ENCODE measurements around the gene CCDC110. TPM values are rescaled to one million over a fixed set of nuclear protein-coding genes. Genes with fewer than 3 reads are reported as not detected.
A peak's percentile ranks its signal among the peaks of the same experiment; 100 is the strongest.

The CCDC110 gene
- total RNA-seq, 1 donor from 2014 or later = 0.60 TPM

DNA sequence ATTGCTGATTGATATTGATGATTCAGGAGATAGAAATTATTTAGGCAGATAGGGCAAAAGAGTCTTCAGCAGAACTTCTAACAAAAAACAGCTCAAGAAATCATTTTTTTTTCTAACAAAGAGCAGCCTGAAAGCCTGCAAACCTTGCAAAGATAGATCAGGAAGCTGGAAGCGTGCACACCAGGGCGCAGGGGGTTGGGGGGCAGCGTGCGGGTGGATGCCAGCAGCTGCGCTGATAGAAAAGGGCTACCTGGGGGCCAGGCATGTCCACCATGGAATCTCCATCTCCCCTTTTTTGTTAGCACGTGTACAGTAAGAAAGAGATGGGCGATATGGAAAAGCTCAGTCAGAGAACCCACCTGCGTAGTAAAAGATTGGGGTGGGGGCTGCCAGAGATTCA, 1.7 kb upstream of the CCDC110 start:
- DNase-seq (ENCODE audit: low read depth in 2 of 2) = no peak

DNA sequence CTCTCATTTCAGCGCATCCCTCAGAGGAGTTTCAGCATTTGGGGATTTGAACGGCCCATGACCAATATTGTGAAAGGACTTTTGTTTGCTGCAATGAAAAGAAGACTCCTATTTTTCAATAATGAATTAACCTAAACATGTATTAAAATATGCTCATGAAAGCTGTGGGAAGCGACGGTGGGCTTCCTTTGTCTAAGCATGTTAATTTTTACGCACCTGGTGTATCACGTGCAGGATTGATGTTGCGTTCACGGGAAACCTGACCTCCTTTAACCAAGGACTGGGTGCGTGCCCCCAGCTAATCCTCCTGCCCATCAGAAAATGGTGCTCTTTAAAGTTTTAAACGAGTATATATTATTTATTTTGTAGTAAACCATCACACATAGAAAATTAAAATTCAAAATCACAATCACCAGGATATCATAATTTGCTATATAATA, 590 bp upstream of the CCDC110 start:
- DNase-seq (ENCODE audit: low read depth in 2 of 2) = no peak

DNA sequence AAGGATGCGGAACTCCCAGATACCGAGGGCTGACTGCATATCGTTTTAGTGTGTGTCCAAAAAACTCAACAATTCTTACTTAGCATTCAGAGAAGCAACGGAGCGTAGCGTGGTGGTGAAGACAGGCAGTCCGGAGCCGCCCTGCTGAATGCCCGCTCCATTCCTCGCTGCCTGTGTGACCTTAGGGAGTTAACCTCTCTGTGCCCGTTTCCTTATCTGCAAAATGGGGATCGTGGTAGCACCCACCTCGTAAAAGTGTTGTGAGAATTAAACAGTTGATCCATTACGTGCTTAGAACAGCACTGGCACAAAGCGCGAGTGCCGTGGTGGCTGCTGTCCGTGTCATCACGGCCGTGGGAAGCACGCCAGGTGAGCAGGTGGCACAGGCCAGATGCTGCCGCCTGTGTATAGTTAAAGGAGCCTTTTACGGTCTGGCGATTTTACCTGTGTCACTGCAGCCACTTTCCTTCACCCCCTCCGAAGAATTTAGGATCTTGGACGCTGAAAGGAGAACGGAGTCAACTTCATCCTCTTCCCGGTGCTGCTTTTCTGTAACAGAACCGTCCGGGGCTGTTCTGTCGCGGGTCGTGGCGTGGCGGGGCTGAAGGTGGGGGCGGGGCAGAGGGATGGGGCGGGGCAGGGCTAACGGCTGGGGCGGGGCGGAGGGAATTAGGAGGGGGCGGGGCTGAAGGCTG, 885 bp downstream of the CCDC110 start:
- DNase-seq (ENCODE audit: low read depth in 2 of 2) = peak; percentile 14 to 54

DNA sequence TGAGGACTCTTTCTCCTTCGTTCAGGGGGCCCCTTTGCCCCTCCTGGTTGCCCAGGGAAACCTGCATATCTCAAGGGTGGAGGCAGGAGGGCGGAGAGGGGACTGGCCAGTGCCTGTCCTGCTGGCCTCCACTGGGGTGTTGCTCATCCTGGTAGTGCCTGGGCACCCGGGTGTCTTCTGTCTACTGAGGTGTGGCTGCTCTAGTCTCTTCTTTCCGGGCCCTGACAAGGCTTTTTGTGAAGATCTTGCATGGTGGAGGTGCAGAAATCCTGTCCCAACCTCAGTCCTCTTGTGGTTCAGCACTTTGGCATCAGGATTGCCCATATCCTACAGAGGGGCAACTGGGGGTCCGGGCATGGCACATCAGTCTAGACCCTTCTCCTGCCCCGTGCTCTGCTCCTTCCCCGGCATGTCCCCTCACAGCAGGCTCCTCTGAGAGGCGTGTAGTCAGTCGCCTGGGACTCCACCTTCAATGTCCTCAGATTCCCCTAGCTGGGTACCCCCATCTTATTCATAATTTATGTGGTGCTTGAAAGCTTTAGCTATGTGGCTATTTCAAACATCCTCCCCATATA, 1.9 kb downstream of the CCDC110 start:
- no peak for DNase-seq (ENCODE audit: low read depth in 2 of 2)

DNA sequence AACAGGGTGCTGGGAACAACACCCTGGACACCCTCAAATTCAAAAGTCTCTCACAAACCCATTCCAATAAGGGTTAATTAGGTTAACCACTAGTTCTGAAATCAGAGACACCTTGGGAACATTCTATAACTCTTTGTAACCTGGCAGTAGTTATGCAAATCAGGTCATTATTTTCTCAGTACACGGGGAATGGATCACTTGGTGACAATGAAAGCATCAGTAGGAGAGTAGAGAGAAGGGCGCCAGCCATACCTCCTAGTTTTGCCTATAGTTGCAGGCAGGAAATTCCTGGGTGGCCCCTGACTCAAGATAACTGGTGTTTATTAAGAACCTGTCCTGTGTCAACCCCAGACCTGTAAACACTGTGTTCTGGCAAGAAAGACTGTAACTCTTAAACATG, 2.5 kb downstream of the CCDC110 start:
- DNase-seq (ENCODE audit: low read depth in 2 of 2) = no peak

DNA sequence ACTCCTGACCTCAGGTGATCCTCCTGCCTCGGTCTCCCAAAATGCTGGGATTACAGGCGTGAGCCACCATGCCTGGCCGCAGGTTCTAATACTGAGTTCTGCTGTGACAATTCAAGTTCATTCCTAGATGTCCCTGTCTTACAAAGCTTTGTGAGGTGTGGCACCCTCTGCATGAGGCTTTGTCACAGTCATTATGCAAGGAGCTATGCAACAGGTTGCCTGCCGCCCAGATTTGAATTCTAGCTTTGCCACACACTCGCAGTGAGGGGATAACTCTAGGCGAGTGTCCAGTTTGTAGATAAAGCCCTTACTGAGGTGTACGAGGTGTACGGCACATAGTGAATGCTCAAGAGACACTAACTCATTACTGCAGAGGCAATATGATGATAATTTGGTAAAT, 3.5 kb downstream of the CCDC110 start:
- no peak for DNase-seq (ENCODE audit: low read depth in 2 of 2)

DNA sequence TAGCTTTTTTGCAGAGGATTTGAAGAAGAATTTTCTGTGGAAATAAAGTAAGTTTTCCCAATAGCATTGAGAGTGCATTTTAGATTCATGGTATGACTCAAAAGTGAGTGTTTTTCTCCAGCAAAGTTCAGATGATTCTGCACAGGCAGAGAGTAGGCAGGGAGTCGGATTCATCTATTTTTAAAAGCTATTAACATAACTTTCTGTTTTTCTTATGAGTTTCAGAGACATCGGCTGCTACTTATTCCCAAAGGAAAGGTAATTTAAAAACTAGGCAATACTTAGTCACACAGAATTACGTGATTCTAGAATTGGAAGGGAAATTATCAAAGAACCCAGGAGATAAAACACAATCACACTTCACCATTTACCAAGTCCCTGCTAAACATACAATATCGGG, 4.4 kb downstream of the CCDC110 start:
- DNase-seq (ENCODE audit: low read depth in 2 of 2) = no peak

DNA sequence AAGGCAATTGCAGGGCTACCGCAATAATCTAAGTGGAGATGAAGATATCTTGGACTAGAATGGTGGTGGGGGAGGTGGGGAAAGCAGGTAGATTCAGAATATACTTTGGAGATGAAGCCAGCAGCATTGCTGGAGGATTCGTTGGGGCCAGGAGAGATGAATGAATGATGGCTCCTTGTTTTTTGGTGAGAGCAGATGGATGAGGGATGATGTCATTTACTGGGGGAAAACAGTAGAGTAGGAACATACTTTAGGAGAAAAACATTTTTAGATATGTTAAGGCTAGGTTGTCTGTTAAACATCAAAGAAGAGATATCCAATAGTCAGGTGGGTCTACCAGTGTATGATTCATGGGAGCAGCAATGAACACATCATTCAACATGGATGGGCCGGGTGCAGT, 5.8 kb downstream of the CCDC110 start:
- no peak for DNase-seq (ENCODE audit: low read depth in 2 of 2)

DNA sequence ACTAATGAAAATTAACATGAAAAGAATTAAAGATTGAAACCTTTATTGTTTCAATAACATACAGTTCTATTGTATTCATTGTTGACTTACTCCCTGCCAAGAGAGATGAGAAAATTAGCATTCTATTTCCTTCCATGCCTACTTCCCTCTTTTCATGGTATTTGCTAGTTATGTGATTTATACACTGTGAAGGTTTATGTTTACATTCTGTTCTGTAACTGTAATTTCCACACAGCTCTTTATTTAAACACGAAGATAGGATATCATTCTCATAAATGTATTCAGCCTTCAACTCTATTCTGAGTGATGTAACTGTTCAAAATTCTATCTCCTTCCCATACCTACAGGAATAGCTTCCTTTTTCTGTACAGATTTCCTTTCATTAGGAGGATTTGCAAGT, 6.6 kb downstream of the CCDC110 start:
- DNase-seq (ENCODE audit: low read depth in 2 of 2) = peak in 1 of 2 donors; percentile 65

DNA sequence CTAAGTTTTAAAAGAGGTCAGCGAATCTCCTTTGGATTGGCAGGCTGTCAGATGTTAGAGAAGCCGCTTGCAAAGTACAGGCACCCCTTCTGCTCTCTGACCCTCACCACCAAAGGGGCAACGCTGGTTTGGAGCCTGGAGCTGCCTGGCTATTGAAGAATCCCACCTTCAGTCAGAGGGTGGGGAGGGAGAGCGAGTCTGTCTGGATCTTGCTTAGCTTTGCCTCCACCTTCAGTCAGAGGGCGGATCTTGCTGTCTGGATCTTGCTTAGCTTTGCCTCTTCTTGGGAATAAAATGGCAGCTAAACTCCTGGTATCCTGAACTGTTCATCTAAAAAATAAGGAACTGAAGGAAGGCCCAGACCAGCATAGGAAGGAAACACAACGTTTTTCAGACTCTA, 7.3 kb downstream of the CCDC110 start:
- DNase-seq (ENCODE audit: low read depth in 2 of 2) = no peak

DNA sequence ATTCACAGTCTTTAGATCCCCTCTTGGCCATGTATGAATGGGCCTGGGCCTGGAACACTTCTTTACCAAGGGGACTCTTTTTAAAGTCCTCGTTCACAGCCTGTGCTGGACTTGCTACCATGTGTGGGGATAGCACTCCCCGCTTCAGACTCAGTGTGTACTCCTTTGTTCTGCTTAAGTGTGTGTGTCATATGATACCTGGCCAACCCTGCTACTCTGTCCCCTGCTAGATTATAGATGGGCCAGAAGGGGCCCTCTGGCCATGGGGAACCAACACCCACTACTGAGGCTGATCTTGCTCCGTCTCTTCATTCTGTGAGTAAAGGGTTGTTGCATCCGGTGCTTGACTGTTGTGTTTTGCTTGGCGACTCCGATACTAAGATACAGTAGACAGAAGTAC, 8.0 kb downstream of the CCDC110 start:
- DNase-seq (ENCODE audit: low read depth in 2 of 2) = no peak

DNA sequence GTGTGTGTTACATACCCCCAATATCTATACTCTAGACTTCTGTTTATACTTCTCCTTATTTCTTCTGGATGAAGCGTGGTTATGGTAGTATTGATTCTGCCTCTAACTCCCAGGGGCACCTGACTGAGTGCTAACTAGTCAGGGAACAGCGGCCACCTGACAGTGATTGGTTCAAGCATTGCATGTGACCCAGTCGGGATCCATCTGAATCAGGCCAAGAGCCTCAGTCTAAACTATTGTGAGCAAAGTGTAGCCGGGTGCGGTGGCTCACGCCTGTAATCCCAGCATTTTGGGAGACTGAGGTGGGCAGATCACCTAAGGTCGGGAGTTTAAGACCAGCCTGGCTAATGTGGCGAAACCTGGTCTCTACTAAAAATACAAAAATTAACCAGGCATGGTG, 10.0 kb downstream of the CCDC110 start:
- no peak for DNase-seq (ENCODE audit: low read depth in 2 of 2)

DNA sequence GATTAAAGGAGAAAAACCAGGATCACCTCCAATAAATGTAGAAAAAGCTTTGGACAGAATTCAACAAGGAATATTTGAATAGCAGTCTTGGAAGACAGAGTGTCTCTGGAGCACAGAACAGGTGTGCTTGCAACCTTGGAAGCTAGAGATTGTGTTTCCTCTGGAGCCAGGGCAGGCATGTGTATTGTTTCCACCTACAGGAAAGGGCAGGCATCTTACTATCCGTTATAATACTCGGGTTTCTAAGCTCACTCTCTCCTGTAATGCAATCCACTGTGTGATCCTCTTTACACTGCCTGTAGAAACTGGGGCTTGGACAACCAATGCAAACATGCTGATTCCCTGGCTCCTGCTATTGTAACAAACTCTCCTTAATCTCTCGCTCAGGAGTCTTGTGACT, 14.4 kb downstream of the CCDC110 start:
- DNase-seq (ENCODE audit: low read depth in 2 of 2) = no peak

DNA sequence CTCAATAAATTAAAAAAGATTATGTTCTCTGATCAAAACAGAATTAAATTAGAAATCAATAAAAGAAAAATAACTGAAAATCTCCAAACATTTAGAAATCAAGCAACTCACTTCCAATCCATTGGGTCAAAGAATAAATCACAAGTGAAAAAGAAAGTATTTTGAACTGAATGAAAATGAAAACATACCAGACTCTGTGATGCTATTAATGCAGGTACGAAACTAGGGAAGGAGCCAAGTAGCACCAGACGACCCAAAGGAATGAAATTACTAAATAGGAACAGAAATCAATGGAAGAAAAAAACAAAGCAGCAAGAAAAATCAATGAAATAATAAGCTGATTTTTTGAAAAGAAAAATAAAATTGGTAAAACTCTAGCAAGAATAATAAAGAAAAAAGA, 15.4 kb downstream of the CCDC110 start:
- no peak for DNase-seq (ENCODE audit: low read depth in 2 of 2)

DNA sequence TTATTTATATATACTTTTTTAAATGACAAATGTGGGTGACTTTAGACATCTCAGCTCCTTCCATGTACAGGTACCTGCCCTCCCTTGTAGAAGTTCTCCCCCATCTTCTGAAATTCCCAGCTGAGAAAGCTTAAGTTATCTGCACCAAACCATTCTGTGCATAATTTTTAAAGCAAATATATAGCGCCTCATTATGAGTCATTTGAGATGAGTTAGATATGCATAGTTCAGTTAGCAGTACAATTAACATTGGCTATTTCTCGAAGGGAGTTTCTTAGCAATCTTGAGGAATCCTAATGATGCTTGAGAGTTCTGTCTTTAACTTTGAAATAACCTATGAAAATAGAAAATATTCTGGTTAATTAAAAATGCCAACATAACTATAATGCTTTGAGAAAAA, 26.3 kb downstream of the CCDC110 start:
- DNase-seq (ENCODE audit: low read depth in 2 of 2) = no peak

DNA sequence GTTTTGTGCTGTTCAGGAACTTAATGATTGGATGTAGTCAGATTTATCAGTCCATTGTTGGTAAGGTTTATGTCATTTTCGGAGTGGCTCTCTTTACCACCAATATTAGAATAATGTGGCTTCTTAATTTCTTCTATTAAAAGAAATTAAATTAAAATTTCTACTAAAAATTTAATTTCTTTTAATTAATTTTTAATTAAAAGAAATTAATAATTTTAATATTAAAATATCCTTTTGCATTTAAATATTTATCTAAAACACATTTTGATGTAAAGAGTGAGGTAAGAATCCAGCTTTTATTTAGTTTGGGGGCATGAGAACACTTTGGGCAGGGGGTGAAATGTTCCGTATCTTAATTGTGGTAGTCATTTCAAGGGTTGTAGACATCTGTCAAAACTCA, 30.1 kb downstream of the CCDC110 start:
- no peak for DNase-seq (ENCODE audit: low read depth in 2 of 2)

DNA sequence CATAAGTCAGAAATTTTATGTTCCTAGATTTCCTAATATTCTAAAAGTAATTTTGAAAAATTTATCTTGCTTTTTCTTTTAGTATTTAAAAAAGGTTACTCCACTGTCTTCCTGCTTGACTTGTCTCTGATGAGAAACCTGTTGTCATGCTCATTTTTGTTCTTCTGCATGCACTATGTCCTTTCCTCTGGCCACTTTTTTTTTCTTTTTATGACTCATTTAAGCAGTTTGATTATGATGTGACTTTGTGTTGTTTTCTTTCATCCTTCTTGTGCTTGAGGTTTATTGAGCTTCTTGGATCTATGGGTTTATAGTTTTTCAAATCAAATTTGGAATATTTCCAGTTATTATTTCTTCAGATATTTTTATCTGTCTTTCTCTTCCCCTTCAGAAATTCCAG, 33.7 kb downstream of the CCDC110 start:
- DNase-seq (ENCODE audit: low read depth in 2 of 2) = no peak

DNA sequence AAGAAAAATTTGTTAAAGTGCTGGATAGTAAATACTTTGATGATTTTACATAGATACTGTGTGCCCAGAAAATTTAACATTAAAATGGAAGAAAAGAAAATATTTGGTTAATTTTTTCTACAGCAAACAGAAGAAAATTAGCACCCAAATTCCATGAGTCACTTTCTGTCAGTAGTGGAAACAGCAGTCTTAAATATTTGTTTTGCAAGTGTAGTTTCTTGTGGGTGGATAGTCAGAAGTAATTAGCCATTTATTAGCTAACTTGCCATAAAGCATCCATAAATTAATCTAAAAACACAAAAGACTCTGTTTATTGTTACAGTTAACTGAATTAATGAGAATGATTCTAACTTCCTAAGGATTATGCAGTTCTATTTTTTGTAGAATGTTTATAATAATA, 36.1 kb downstream of the CCDC110 start:
- DNase-seq (ENCODE audit: low read depth in 2 of 2) = no peak

DNA sequence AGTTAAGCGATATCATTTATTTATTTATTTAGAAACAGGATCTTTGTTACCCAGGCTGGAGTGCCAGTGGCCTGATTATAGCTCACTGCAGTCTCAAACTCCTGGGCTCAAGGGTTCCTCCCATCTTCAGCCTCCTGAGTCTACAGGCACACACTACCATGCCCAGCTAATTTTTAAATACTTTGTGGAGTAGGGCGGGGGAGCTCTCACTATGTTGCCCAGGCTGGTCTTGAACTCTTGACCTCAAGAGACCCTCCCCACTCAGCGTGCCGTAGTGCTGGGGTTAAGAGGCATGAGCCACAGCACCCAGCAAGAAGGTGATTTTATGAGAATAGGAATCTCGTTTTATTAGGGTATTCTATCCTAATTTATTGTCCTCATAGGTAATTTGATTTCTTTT, 41.9 kb downstream of the CCDC110 start:
- no peak for DNase-seq (ENCODE audit: low read depth in 2 of 2)

DNA sequence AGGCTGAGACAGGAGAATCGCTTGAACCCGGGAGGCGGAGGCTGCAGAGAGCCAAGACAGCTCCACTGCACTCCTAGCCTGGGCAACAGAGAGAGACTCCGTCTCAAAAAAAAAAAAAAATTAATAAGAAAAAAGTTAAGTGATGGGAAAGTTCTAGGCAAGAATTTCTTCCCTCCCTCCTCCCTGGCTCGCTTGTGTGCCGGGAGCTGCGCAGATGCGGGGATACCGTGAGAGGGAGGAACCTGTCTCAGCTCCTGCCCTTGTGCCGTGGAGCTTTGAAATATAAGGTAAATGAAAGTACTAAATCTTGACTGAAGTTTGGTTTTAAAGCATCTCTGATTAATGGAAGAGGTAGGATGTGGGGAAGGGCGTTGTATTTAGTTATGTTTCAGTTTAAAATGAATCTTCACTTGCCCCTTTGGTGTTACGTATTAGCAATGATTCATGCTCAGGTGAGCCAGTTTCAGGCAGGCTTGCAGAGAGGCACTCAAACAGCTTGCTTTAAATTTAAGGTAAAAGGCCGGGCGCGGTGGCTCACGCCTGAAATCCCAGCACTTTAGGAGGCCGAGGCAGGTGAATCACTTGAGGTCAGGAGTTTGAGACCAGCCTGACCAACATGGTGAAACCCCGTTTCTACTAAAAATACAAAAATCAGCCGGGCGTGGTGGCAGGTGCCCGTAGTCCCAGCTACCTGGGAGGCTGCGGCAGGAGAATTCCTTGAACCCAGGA, 44.4 kb downstream of the CCDC110 start:
- DNase-seq (ENCODE audit: low read depth in 2 of 2) = no peak

DNA sequence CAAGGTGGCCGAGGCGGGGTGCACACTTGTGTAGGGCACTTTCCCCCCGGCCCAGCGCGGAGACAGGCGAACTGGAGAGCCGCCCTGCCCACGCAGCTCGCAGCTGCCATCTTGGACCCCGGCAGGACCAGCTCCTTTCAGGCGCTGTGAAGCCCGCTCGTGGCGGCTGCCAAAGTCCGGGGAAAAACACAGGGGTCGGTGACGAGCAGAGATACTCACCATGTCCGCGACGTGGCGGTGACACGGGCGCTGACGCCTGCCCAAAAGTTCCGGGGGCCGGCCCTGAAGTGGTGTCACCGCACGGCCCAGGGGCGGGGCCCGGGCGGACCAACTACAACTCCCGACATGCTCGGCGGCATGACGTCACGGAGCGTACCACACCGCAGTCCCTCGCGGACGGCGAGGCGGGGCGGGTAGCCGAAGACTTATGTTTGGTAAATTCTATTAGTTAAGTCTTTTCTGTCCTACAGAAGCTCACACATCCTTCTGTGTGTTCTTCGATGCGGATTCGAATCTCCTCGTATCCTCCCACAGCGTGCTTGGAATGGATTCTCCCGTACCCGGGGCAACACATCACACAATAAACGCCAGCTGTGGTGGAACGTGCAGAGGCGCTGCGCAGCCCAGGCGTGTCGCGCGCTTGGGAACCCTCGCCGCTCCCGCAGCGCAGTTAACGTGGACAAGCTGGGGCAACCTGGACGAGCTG, 45.7 kb downstream of the CCDC110 start, which contains the start of gene UFSP2:
UFSP2 (minus strand) TSS at position 318 of the 706 bp plus-strand sequence; CDS start at position 222, 96 bp downstream.
- peak; percentile 95 for DNase-seq (ENCODE audit: low read depth in 2 of 2)

Data from lung microvascular endothelial cell (primary cell).